Activated CD4-positive, alpha-beta memory T cell treated with anti-CD3 and anti-CD28 coated beads, Interleukin-2, amount 10 ng/mL, durations not matched to agents 7 days and 5 days (primary cell): Measurements from ENCODE around the gene KLHL6. TPM values are rescaled to one million over a fixed set of nuclear protein-coding genes. Genes with fewer than 3 reads are reported as not detected.
"Not testable (repeated sequence)": the region's sequence is repeated elsewhere in the genome, so short reads cannot be mapped to it uniquely, and the experiment has no call there.

Experiments used
- CTCF ChIA-PET: fragments of 350-600 bp; sonication (Branson Sonifier 250); formaldehyde crosslinking; loops from one replicate; lab custom pipeline; 2021; ENCODE audit warnings: antibody characterized with exemption, inconsistent platforms; lab: Charles Lee
- POLR2A ChIA-PET: fragments of 350-600 bp; sonication (Branson Sonifier 250); formaldehyde crosslinking; loops from one replicate; lab custom pipeline; 2021; ENCODE audit warnings: antibody characterized with exemption; lab: Charles Lee
- DNase-seq: peaks from one replicate; pipeline ENCODE4 v3.0.0-alpha.2; 2020
- H3K27ac Mint-ChIP-seq: one replicate; pipeline ENCODE4 v1.8.0; 2021; ENCODE audit warnings: mild to moderate bottlenecking, mixed read lengths
- H3K27me3 Mint-ChIP-seq: one replicate; pipeline ENCODE4 v1.8.0; 2021; ENCODE audit warnings: mixed read lengths
- H3K36me3 Mint-ChIP-seq: one replicate; pipeline ENCODE4 v1.8.0; 2021; ENCODE audit warnings: low read depth, mixed read lengths
- H3K4me1 Mint-ChIP-seq: one replicate; pipeline ENCODE4 v1.8.0; 2021; ENCODE audit warnings: mixed read lengths
- H3K4me3 Mint-ChIP-seq: one replicate; pipeline ENCODE4 v1.8.0; 2021; ENCODE audit warnings: mild to moderate bottlenecking, mixed read lengths
- H3K9me3 Mint-ChIP-seq: one replicate; pipeline ENCODE4 v1.8.0; 2021; ENCODE audit warnings: mixed read lengths
- total RNA-seq, 2 experiments: library from RNA; stranded (reverse); gene quantifications; one replicate each; pipeline ENCODE4 v1.2.3, GENCODE V29; 2021

The KLHL6 gene
- total RNA-seq, 2 experiments from 2014 or later: 47.1 to 48.6 TPM

GRCh38 chr3:183539811-183540210, 15.7 kb downstream of the KLHL6 start:
- H3K27me3 Mint-ChIP-seq: no peaks in the 10 kb centered on the region
- H3K9me3 Mint-ChIP-seq: no peaks in the 10 kb centered on the region
- ChIA-PET CTCF (interaction anchor here (0.5 kb wide), 1 partner anchor 100 kb away, joined by 3 read pairs; no protein-coding TSS in a partner anchor), POLR2A (no interaction called here)
- DNase-seq: no peak
- H3K4me3 Mint-ChIP-seq: no peak overlapping the region
- H3K4me1 Mint-ChIP-seq: peaks cover 58% of the 10 kb centered on the region
- H3K27ac Mint-ChIP-seq: no peak overlapping the region
- peaks cover 27% of the 10 kb centered on the region for H3K36me3 Mint-ChIP-seq

- Mint-ChIP-seq H3K9me3 (no peaks in the 10 kb centered on the region), H3K4me1 (peaks cover 53% of the 10 kb centered on the region), H3K27ac (no peak overlapping the region), H3K4me3 (no peak overlapping the region), H3K36me3 (peaks cover 29% of the 10 kb centered on the region), H3K27me3 (no peaks in the 10 kb centered on the region)
- no peak for DNase-seq
- ChIA-PET CTCF (no interaction called here), POLR2A (no interaction called here)
Measured at GRCh38 chr3:183538486-183538885, 17.0 kb downstream of the KLHL6 start.

GRCh38 chr3:183537295-183537730, 18.2 kb downstream of the KLHL6 start:
- Mint-ChIP-seq H3K36me3 (peaks cover 26% of the 10 kb centered on the region), H3K27me3 (no peaks in the 10 kb centered on the region), H3K9me3 (no peaks in the 10 kb centered on the region), H3K27ac (no peak overlapping the region), H3K4me1 (peaks cover 53% of the 10 kb centered on the region), H3K4me3 (no peak overlapping the region)
- ChIA-PET CTCF (interaction anchor here (1.1 kb wide), 1 partner anchor 20 kb away, joined by 3 read pairs; no protein-coding TSS in a partner anchor), POLR2A (no interaction called here)
- DNase-seq: no peak

GRCh38 chr3:183536238-183536880, 19.1 kb downstream of the KLHL6 start:
- CTCF ChIA-PET: no interaction called here
- POLR2A ChIA-PET: interaction anchor here (0.7 to 1.6 kb wide), 2 partner anchors 16 to 19 kb away, joined by 3 to 4 read pairs; partner anchors contain the start of gene KLHL6
- Mint-ChIP-seq H3K4me3 (no peak overlapping the region), H3K9me3 (no peaks in the 10 kb centered on the region), H3K4me1 (peaks cover 44% of the 10 kb centered on the region), H3K27ac (no peak overlapping the region), H3K27me3 (no peaks in the 10 kb centered on the region), H3K36me3 (peaks cover 23% of the 10 kb centered on the region)
- DNase-seq: no peak

- Mint-ChIP-seq H3K4me1 (peaks cover 32% of the 10 kb centered on the region), H3K36me3 (peaks cover 29% of the 10 kb centered on the region), H3K4me3 (no peak overlapping the region)
Measured at GRCh38 chr3:183534249-183534648, 21.3 kb downstream of the KLHL6 start.

GRCh38 chr3:183533412-183534132, 21.9 kb downstream of the KLHL6 start:
- ChIA-PET POLR2A (no interaction called here), CTCF (no interaction called here)
- H3K36me3 Mint-ChIP-seq: peaks cover 33% of the 10 kb centered on the region
- DNase-seq: no peak
- no peaks in the 10 kb centered on the region for H3K27me3 Mint-ChIP-seq
- H3K4me3 Mint-ChIP-seq: no peak overlapping the region
- no peak overlapping the region for H3K27ac Mint-ChIP-seq
- peaks cover 4% of the 10 kb centered on the region for H3K9me3 Mint-ChIP-seq
- peaks cover 36% of the 10 kb centered on the region for H3K4me1 Mint-ChIP-seq

More at GRCh38 chr3:183534249-183534648, 21.3 kb downstream of the KLHL6 start:
- DNase-seq: no peak
- Mint-ChIP-seq H3K27me3 (no peaks in the 10 kb centered on the region), H3K27ac (no peak overlapping the region), H3K9me3 (no peaks in the 10 kb centered on the region)
- ChIA-PET CTCF (no interaction called here), POLR2A (no interaction called here)

GRCh38 chr3:183532620-183533411, 22.7 kb downstream of the KLHL6 start:
- Mint-ChIP-seq H3K4me1 (peaks cover 41% of the 10 kb centered on the region), H3K36me3 (peaks cover 41% of the 10 kb centered on the region), H3K9me3 (peaks cover 4% of the 10 kb centered on the region), H3K27me3 (no peaks in the 10 kb centered on the region), H3K27ac (peak overlapping the region; percentile 13), H3K4me3 (no peak overlapping the region)
- ChIA-PET CTCF (no interaction called here), POLR2A (no interaction called here)
- DNase-seq: no peak

- Mint-ChIP-seq H3K36me3 (peaks cover 66% of the 10 kb centered on the region), H3K4me3 (no peak overlapping the region), H3K4me1 (peaks cover 53% of the 10 kb centered on the region), H3K27me3 (no peaks in the 10 kb centered on the region), H3K27ac (no peak overlapping the region), H3K9me3 (peaks cover 4% of the 10 kb centered on the region)
- ChIA-PET CTCF (no interaction called here), POLR2A (no interaction called here)
- no peak for DNase-seq
Measured at GRCh38 chr3:183529717-183530116, 25.8 kb downstream of the KLHL6 start.

- POLR2A ChIA-PET: no interaction called here
- Mint-ChIP-seq H3K9me3 (peaks cover 4% of the 10 kb centered on the region), H3K4me1 (peaks cover 58% of the 10 kb centered on the region), H3K27ac (no peak overlapping the region), H3K36me3 (peaks cover 72% of the 10 kb centered on the region), H3K27me3 (no peaks in the 10 kb centered on the region), H3K4me3 (no peak overlapping the region)
- CTCF ChIA-PET: interaction anchor here (1.2 kb wide), 1 partner anchor 63 kb away, joined by 3 read pairs; no protein-coding TSS in a partner anchor
- no peak for DNase-seq
Measured at GRCh38 chr3:183529185-183529584, 26.3 kb downstream of the KLHL6 start.

GRCh38 chr3:183528758-183529157, 26.7 kb downstream of the KLHL6 start:
- not testable (repeated sequence) for H3K4me3 Mint-ChIP-seq, H3K27ac Mint-ChIP-seq, H3K9me3 Mint-ChIP-seq, DNase-seq, H3K27me3 Mint-ChIP-seq
- ChIA-PET POLR2A (interaction anchor here (1.1 to 1.9 kb wide), 2 partner anchors 107 to 169 kb away, joined by 3 to 9 read pairs; partner anchors contain the start of genes KLHL24 and YEATS2), CTCF (interaction anchor here (0.6 to 1.2 kb wide), 3 partner anchors 13 to 265 kb away, joined by 3 to 4 read pairs (median 3); no protein-coding TSS in a partner anchor)
- Mint-ChIP-seq H3K36me3 (peaks cover 72% of the 10 kb centered on the region), H3K4me1 (peaks cover 58% of the 10 kb centered on the region)

- Mint-ChIP-seq H3K27me3 (no peaks in the 10 kb centered on the region), H3K9me3 (peaks cover 4% of the 10 kb centered on the region), H3K4me3 (peak overlapping the region; percentile 15), H3K27ac (peak overlapping the region; percentile 82), H3K36me3 (peaks cover 77% of the 10 kb centered on the region), H3K4me1 (peaks cover 50% of the 10 kb centered on the region)
- POLR2A ChIA-PET: interaction anchor here (0.7 to 1.9 kb wide), 14 partner anchors 9 to 170 kb away, joined by 3 to 9 read pairs (median 4); partner anchors contain the start of genes KLHL24, KLHL6 and YEATS2
- DNase-seq: peak; percentile 42
- CTCF ChIA-PET: interaction anchor here (0.6 to 1.4 kb wide), 9 partner anchors 10 to 357 kb away, joined by 3 to 6 read pairs (median 3); partner anchors contain the start of genes KLHL24 and PARL
Measured at GRCh38 chr3:183527428-183528379, 27.8 kb downstream of the KLHL6 start.
